Neural progenitor cell (in vitro differentiated cells): ENCODE data around the gene COX7A2L.

ENCODE experiments used
- CTCF ChIP-seq: fragments of 200-600 bp; sonication (generic); IDR thresholded peaks from 2 replicates; pipeline ENCODE4 v1.5.1; 2017; ENCODE audit warnings: antibody characterized with exemption, mild to moderate bottlenecking
- EZH2 ChIP-seq: fragments of 200-600 bp; sonication (generic); IDR thresholded peaks from 2 replicates; pipeline ENCODE4 v1.6.1; 2017; ENCODE audit warnings: antibody characterized with exemption, mild to moderate bottlenecking, moderate library complexity
- EZH2phosphoT487 ChIP-seq: fragments of 200-600 bp; sonication (generic); IDR thresholded peaks from 2 replicates; pipeline ENCODE4 v1.6.1; 2017; ENCODE audit warnings: antibody characterized with exemption

DNA sequence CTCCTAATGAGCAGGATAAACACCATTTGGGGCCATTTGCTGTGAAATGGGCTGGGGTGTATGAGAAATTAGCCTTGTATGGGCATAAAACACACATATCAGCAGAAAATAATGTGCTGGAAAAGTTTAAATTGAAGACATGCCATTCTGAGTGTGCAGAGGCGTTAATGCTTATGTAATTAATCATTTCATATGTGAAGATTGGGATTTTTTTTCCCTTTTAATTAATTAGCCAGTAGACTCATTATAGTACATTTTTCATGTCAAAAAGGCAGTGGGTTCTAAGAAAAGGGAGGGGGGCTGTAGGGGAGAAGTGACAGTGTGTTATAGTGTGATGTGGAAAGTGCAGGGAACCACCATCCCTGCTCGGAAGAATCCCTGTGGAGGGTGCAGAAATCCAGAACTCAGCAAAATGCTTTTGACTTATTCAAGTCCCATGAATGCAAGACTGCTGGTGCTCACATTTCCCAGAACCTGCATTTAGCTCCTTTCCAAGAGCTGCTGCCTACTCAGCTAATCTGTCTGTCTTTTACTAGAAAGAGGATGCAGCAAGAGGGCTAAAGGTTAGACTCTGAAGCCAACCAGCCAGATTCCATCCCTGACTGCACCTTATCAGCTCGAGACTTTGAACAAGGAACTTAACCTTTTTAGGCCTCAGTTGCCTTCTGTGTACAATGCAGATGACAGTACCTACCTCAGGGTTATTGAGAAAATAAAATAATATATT, 11.6 kb upstream of the COX7A2L start:
- TF ChIP-seq CTCF (no peak), EZH2 (no peak), EZH2phosphoT487 (no peak)
